Activated naive CD4-positive, alpha-beta T cell treated with anti-CD3 and anti-CD28 coated beads, Interleukin-2, amount 10 ng/mL, durations not matched to agents 7 days and 5 days (primary cell): ENCODE measurements around the gene TMEM235.
"Not testable (repeated sequence)": the region's sequence is repeated elsewhere in the genome, so short reads cannot be mapped to it uniquely, and the experiment has no call there.

Source experiments
- CTCF ChIA-PET: fragments of 350-600 bp; sonication (Branson Sonifier 250); formaldehyde crosslinking; loops from one replicate; lab custom pipeline; 2021; ENCODE audit warnings: antibody characterized with exemption; lab: Charles Lee
- DNase-seq: peaks from one replicate; pipeline ENCODE4 v3.0.0-alpha.2; 2020
- H3K27ac Mint-ChIP-seq: one replicate; pipeline ENCODE4 v1.8.0; 2021; ENCODE audit warnings: mild to moderate bottlenecking, moderate library complexity, mixed read lengths
- H3K27me3 Mint-ChIP-seq: one replicate; pipeline ENCODE4 v1.8.0; 2021; ENCODE audit warnings: mild to moderate bottlenecking, mixed read lengths
- H3K36me3 Mint-ChIP-seq: one replicate; pipeline ENCODE4 v1.8.0; 2021; ENCODE audit warnings: mixed read lengths
- H3K4me1 Mint-ChIP-seq: one replicate; pipeline ENCODE4 v1.8.0; 2021; ENCODE audit warnings: mixed read lengths
- H3K4me3 Mint-ChIP-seq: one replicate; pipeline ENCODE4 v1.8.0; 2021; ENCODE audit warnings: mild to moderate bottlenecking, moderate library complexity, mixed read lengths
- H3K9me3 Mint-ChIP-seq: one replicate; pipeline ENCODE4 v1.8.0; 2021; ENCODE audit warnings: mixed read lengths

TMEM235 gene

GRCh38 chr17:78250891-78251772, 19.7 kb downstream of the TMEM235 start:
- H3K27me3 Mint-ChIP-seq, result peaks cover 28% of the 10 kb centered on the region
- peak; percentile 90 for DNase-seq
- H3K4me1 Mint-ChIP-seq, result peaks cover 50% of the 10 kb centered on the region
- H3K27ac Mint-ChIP-seq, result peak overlapping the region; percentile 95
- no peaks in the 10 kb centered on the region for H3K36me3 Mint-ChIP-seq
- peak overlapping the region; percentile 83 for H3K4me3 Mint-ChIP-seq
- no peaks in the 10 kb centered on the region for H3K9me3 Mint-ChIP-seq
- CTCF ChIA-PET, result interaction anchor here (0.6 to 5.3 kb wide), 31 partner anchors 9 to 232 kb away, joined by 3 to 20 read pairs (median 5); no protein-coding TSS in a partner anchor

GRCh38 chr17:78251773-78252103, 20.3 kb downstream of the TMEM235 start:
- Mint-ChIP-seq H3K4me3 (peak overlapping the region; percentile 83), H3K36me3 (no peaks in the 10 kb centered on the region), H3K27ac (peak overlapping the region; percentile 95), H3K27me3 (peaks cover 22% of the 10 kb centered on the region), H3K9me3 (no peaks in the 10 kb centered on the region), H3K4me1 (peaks cover 56% of the 10 kb centered on the region)
- CTCF ChIA-PET, result interaction anchor here (0.6 to 5.3 kb wide), 26 partner anchors 8 to 233 kb away, joined by 3 to 20 read pairs (median 6); no protein-coding TSS in a partner anchor
- no peak for DNase-seq

- H3K4me1 Mint-ChIP-seq, result peaks cover 61% of the 10 kb centered on the region
- peaks cover 18% of the 10 kb centered on the region for H3K27me3 Mint-ChIP-seq
- H3K4me3 Mint-ChIP-seq, result peak overlapping the region; percentile 83
- DNase-seq, result peak; percentile 90
- H3K36me3 Mint-ChIP-seq, result no peaks in the 10 kb centered on the region
- CTCF ChIA-PET, result interaction anchor here (0.7 to 5.3 kb wide), 15 partner anchors 8 to 233 kb away, joined by 3 to 20 read pairs (median 6); no protein-coding TSS in a partner anchor
- H3K27ac Mint-ChIP-seq, result peak overlapping the region; percentile 95
- H3K9me3 Mint-ChIP-seq, result no peaks in the 10 kb centered on the region
Measured at GRCh38 chr17:78252111-78252634, 20.7 kb downstream of the TMEM235 start.

- Mint-ChIP-seq H3K4me1 (peaks cover 69% of the 10 kb centered on the region), H3K27ac (peak overlapping the region; percentile 95), H3K4me3 (peak overlapping the region; percentile 83), H3K9me3 (no peaks in the 10 kb centered on the region), H3K27me3 (peaks cover 13% of the 10 kb centered on the region), H3K36me3 (no peaks in the 10 kb centered on the region)
- DNase-seq, result peak; percentile 49
- CTCF ChIA-PET, result interaction anchor here (1.3 to 5.3 kb wide), 5 partner anchors 22 to 172 kb away, joined by 3 to 20 read pairs (median 14); no protein-coding TSS in a partner anchor
Measured at GRCh38 chr17:78252701-78253635, 21.5 kb downstream of the TMEM235 start.

- H3K27ac Mint-ChIP-seq, result peak overlapping the region; percentile 81
- H3K27me3 Mint-ChIP-seq, H3K9me3 Mint-ChIP-seq, DNase-seq, H3K36me3 Mint-ChIP-seq: not testable (repeated sequence)
- H3K4me3 Mint-ChIP-seq, result peak overlapping the region; percentile 83
- CTCF ChIA-PET, result interaction anchor here (1.3 kb wide), 1 partner anchor 23 kb away, joined by 3 read pairs; no protein-coding TSS in a partner anchor
- H3K4me1 Mint-ChIP-seq, result peaks cover 73% of the 10 kb centered on the region
Measured at GRCh38 chr17:78253636-78253945, 22.2 kb downstream of the TMEM235 start.

GRCh38 chr17:78253946-78254672, 22.7 kb downstream of the TMEM235 start:
- peaks cover 6% of the 10 kb centered on the region for H3K27me3 Mint-ChIP-seq
- peak overlapping the region; percentile 81 for H3K27ac Mint-ChIP-seq
- DNase-seq, result peak; percentile 90
- H3K4me1 Mint-ChIP-seq, result peaks cover 75% of the 10 kb centered on the region
- H3K4me3 Mint-ChIP-seq, result peak overlapping the region; percentile 83
- no peaks in the 10 kb centered on the region for H3K36me3 Mint-ChIP-seq
- H3K9me3 Mint-ChIP-seq, result no peaks in the 10 kb centered on the region
- CTCF ChIA-PET, result interaction anchor here (1.3 kb wide), 1 partner anchor 22 kb away, joined by 3 read pairs; no protein-coding TSS in a partner anchor

- DNase-seq, result no peak
- CTCF ChIA-PET, result interaction anchor here (0.6 to 1.3 kb wide), 3 partner anchors 34 to 167 kb away, joined by 4 to 6 read pairs (median 5); no protein-coding TSS in a partner anchor
- no peaks in the 10 kb centered on the region for H3K9me3 Mint-ChIP-seq
- peaks cover 6% of the 10 kb centered on the region for H3K27me3 Mint-ChIP-seq
- peaks cover 85% of the 10 kb centered on the region for H3K4me1 Mint-ChIP-seq
- peak overlapping the region; percentile 46 for H3K4me3 Mint-ChIP-seq
- peak overlapping the region; percentile 65 for H3K27ac Mint-ChIP-seq
- no peaks in the 10 kb centered on the region for H3K36me3 Mint-ChIP-seq
Measured at GRCh38 chr17:78255029-78255656, 23.7 kb downstream of the TMEM235 start.

- H3K36me3 Mint-ChIP-seq, result no peaks in the 10 kb centered on the region
- no peak overlapping the region for H3K4me3 Mint-ChIP-seq
- peaks cover under 1% of the 10 kb centered on the region for H3K27me3 Mint-ChIP-seq
- no peaks in the 10 kb centered on the region for H3K9me3 Mint-ChIP-seq
- no peak for DNase-seq
- peak overlapping the region; percentile 70 for H3K27ac Mint-ChIP-seq
- peaks cover 83% of the 10 kb centered on the region for H3K4me1 Mint-ChIP-seq
- CTCF ChIA-PET, result interaction anchor here (0.7 to 1.3 kb wide), 3 partner anchors 33 to 166 kb away, joined by 3 to 5 read pairs (median 3); no protein-coding TSS in a partner anchor
Measured at GRCh38 chr17:78255953-78256706, 24.7 kb downstream of the TMEM235 start.

GRCh38 chr17:78256707-78257591, 25.5 kb downstream of the TMEM235 start:
- CTCF ChIA-PET, result interaction anchor here (1.1 to 1.3 kb wide), 2 partner anchors 32 to 104 kb away, joined by 3 to 5 read pairs; no protein-coding TSS in a partner anchor
- Mint-ChIP-seq H3K4me1 (peaks cover 81% of the 10 kb centered on the region), H3K27ac (peak overlapping the region; percentile 92), H3K27me3 (no peaks in the 10 kb centered on the region), H3K4me3 (no peak overlapping the region), H3K9me3 (no peaks in the 10 kb centered on the region), H3K36me3 (no peaks in the 10 kb centered on the region)
- DNase-seq, result no peak

GRCh38 chr17:78257810-78258322, 26.4 kb downstream of the TMEM235 start:
- Mint-ChIP-seq H3K36me3 (no peaks in the 10 kb centered on the region), H3K9me3 (no peaks in the 10 kb centered on the region), H3K27ac (peak overlapping the region; percentile 92), H3K4me3 (peak overlapping the region; percentile 48), H3K27me3 (no peaks in the 10 kb centered on the region), H3K4me1 (peaks cover 80% of the 10 kb centered on the region)
- peak; percentile 52 for DNase-seq
- CTCF ChIA-PET, result interaction anchor here (0.6 to 1.0 kb wide), 2 partner anchors 122 to 815 kb away, joined by 3 read pairs; no protein-coding TSS in a partner anchor
